ENCODE results near the gene LRFN2. TPM values are rescaled to one million over a fixed set of nuclear protein-coding genes. Genes with fewer than 3 reads are reported as not detected.

Gene LRFN2
- total and polyA plus RNA-seq, 2 donors (not counting 1 experiment from before 2014, with no cell fraction given): not detected

- no peaks in the 10 kb centered on the region for H3K9me3 Mint-ChIP-seq (ENCODE audit: insufficient read depth)
- ChIA-PET CTCF (no interaction called here), POLR2A (no interaction called here)
- no peaks in the 10 kb centered on the region for H3K4me1 Mint-ChIP-seq
- H3K27ac Mint-ChIP-seq: no peak overlapping the region
- H3K27me3 ChIP-seq (replicated peaks in 1 of 4; ENCODE audit: control extremely low read depth in 1 of 4, control insufficient read depth in 3 of 4, insufficient read depth in 4 of 4, low read length in 3 of 4): no peaks in the 10 kb centered on the region
- no peaks in the 10 kb centered on the region for H3K79me2 ChIP-seq (ENCODE audit: control insufficient read depth, insufficient read depth, low read length)
- no peak overlapping the region for H3K4me3 ChIP-seq (ENCODE audit: control extremely low read depth in 1 of 5, extremely low read depth in 1 of 5, insufficient read depth in 1 of 5, low read depth in 2 of 5, low read length in 4 of 5)
- 91% methylated on average over 6 of the region's 11 CpGs for WGBS (ENCODE audit: insufficient coverage)
- no peak overlapping the region for H2AFZ ChIP-seq (ENCODE audit: insufficient read depth, low read depth, low read length, poor library complexity, severe bottlenecking)
- ATAC-seq (ENCODE audit: low read depth): no peak
- no peak overlapping the region for H3K4me3 Mint-ChIP-seq
- H4K20me1 ChIP-seq (ENCODE audit: control insufficient read depth, insufficient read depth, low read length, poor library complexity, severe bottlenecking): no peaks in the 10 kb centered on the region
- TF ChIP-seq EZH2 (IDR thresholded peaks at IDR 0.05; ENCODE audit: borderline replicate concordance, insufficient read depth, low read depth, low read length, poor library complexity, severe bottlenecking): no peak
- no peaks in the 10 kb centered on the region for H3K27me3 Mint-ChIP-seq
- H3K4me1 ChIP-seq (ENCODE audit: control insufficient read depth in 2 of 2, insufficient read depth in 2 of 2, low read length in 2 of 2): no peaks in the 10 kb centered on the region
- no peaks in the 10 kb centered on the region for H3K36me3 ChIP-seq (replicated peaks in 1 of 2; ENCODE audit: control extremely low read depth in 1 of 2, control insufficient read depth in 1 of 2, extremely low read depth in 1 of 2, insufficient read depth in 2 of 2, low read length in 1 of 2)
- no peak for DNase-seq
- H3K9ac ChIP-seq (ENCODE audit: low read length): no peak overlapping the region
- peaks cover 0 to 3% (median 0%) of the 10 kb centered on the region in 3 donors for H3K9me3 ChIP-seq (ENCODE audit: control extremely low read depth in 1 of 3, control insufficient read depth in 2 of 3, insufficient read depth in 1 of 3, low read length in 2 of 3)
- H3K27ac ChIP-seq (ENCODE audit: low read length in 2 of 2): no peak overlapping the region
- no peak overlapping the region for H3K4me2 ChIP-seq (replicated peaks; ENCODE audit: low read depth, low read length, poor library complexity, severe bottlenecking)
- intact Hi-C loops (cut with micrococcal nuclease): no loop called here
Measured at GRCh38 chr6:40398034-40398691, 189.0 kb downstream of the LRFN2 start.

- Histone ChIP-seq H3K9ac (ENCODE audit: low read length) (no peak overlapping the region), H3K36me3 (replicated peaks in 1 of 2; ENCODE audit: control extremely low read depth in 1 of 2, control insufficient read depth in 1 of 2, extremely low read depth in 1 of 2, insufficient read depth in 2 of 2, low read length in 1 of 2) (no peaks in the 10 kb centered on the region), H2AFZ (ENCODE audit: insufficient read depth, low read depth, low read length, poor library complexity, severe bottlenecking) (no peak overlapping the region), H3K27me3 (replicated peaks in 1 of 4; ENCODE audit: control extremely low read depth in 1 of 4, control insufficient read depth in 3 of 4, insufficient read depth in 4 of 4, low read length in 3 of 4) (no peaks in the 10 kb centered on the region), H3K4me3 (ENCODE audit: control extremely low read depth in 1 of 5, extremely low read depth in 1 of 5, insufficient read depth in 1 of 5, low read depth in 2 of 5, low read length in 4 of 5) (no peak overlapping the region), H3K9me3 (ENCODE audit: control extremely low read depth in 1 of 3, control insufficient read depth in 2 of 3, insufficient read depth in 1 of 3, low read length in 2 of 3) (peaks cover 0 to 5% (median 0%) of the 10 kb centered on the region in 3 donors), H3K4me1 (ENCODE audit: control insufficient read depth in 2 of 2, insufficient read depth in 2 of 2, low read length in 2 of 2) (no peaks in the 10 kb centered on the region), H3K4me2 (replicated peaks; ENCODE audit: low read depth, low read length, poor library complexity, severe bottlenecking) (no peak overlapping the region), H3K79me2 (ENCODE audit: control insufficient read depth, insufficient read depth, low read length) (no peaks in the 10 kb centered on the region), H4K20me1 (ENCODE audit: control insufficient read depth, insufficient read depth, low read length, poor library complexity, severe bottlenecking) (no peaks in the 10 kb centered on the region), H3K27ac (ENCODE audit: low read length in 2 of 2) (no peak overlapping the region)
- ATAC-seq (ENCODE audit: low read depth): no peak
- H3K9me3 Mint-ChIP-seq (ENCODE audit: insufficient read depth): no peaks in the 10 kb centered on the region
- 96% methylated on average over 5 of the region's 6 CpGs for WGBS (ENCODE audit: insufficient coverage)
- no peaks in the 10 kb centered on the region for H3K27me3 Mint-ChIP-seq
- no peaks in the 10 kb centered on the region for H3K4me1 Mint-ChIP-seq
- POLR2A ChIA-PET: no interaction called here
- no peak overlapping the region for H3K27ac Mint-ChIP-seq
- intact Hi-C loops (cut with micrococcal nuclease): no loop called here
- no peak overlapping the region for H3K4me3 Mint-ChIP-seq
- DNase-seq: no peak
- no peak for TF ChIP-seq CTCF (IDR thresholded peaks at IDR 0.05)
- no peak for TF ChIP-seq EZH2 (IDR thresholded peaks at IDR 0.05; ENCODE audit: borderline replicate concordance, insufficient read depth, low read depth, low read length, poor library complexity, severe bottlenecking)
- CTCF ChIA-PET: no interaction called here
Measured at GRCh38 chr6:40397287-40398033, 189.7 kb downstream of the LRFN2 start.
